ENCODE measurements around the gene TSHZ3.

DNA sequence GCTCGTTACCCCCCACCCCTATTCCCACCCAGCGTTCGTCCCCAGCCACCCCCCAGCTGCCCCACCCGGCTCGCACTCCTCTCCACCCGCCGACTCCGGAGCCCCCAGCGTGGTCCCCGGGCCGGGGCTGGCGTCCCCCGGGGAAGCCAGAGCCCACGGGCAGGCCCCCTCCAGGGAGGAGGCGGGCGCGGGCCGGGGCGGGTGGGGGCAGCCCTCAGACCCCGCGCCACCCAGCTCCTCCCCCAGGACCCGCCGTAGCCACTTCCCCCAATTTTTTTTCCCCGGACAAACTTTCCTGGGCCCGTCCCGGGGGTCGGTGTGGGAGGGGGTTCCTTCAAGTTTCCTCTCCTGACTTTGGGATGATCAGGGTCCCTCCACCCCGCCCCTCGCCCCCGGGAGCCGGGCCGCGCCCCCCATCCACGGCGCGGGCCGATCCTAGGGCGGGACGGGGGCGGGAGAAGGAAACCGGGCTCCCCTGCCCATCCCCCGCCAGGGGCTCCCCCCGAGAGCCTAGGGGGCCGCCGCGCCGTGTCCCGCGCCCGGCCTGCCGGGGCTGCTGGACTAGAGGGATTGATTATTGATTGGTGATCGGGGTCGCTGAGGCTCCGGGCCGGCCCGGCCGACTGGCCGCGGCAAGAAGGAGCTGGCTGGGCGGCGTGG is 927 bp upstream of the TSHZ3 start:
- no peak for TF ChIP-seq EP300 (IDR thresholded peaks at IDR 0.05; ENCODE audit: low read length)
- TF ChIP-seq NCOR1 (IDR thresholded peaks at IDR 0.05) = no peak
- no peak for TF ChIP-seq POLR2B (IDR thresholded peaks at IDR 0.05; ENCODE audit: low read depth, partially characterized antibody)
- TF ChIP-seq POLR2A (conservative IDR thresholded peaks at IDR 0.05) = no peak
- TF ChIP-seq, protein P1, sequence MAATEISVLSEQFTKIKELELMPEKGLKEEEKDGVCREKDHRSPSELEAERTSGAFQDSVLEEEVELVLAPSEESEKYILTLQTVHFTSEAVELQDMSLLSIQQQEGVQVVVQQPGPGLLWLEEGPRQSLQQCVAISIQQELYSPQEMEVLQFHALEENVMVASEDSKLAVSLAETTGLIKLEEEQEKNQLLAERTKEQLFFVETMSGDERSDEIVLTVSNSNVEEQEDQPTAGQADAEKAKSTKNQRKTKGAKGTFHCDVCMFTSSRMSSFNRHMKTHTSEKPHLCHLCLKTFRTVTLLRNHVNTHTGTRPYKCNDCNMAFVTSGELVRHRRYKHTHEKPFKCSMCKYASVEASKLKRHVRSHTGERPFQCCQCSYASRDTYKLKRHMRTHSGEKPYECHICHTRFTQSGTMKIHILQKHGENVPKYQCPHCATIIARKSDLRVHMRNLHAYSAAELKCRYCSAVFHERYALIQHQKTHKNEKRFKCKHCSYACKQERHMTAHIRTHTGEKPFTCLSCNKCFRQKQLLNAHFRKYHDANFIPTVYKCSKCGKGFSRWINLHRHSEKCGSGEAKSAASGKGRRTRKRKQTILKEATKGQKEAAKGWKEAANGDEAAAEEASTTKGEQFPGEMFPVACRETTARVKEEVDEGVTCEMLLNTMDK (IDR thresholded peaks at IDR 0.05; ENCODE audit: borderline replicate concordance, insufficient read depth, low read depth, low read length, poor library complexity, severe bottlenecking) = no peak

Data from K562 (cell line).